Upper lobe of left lung (tissue), 4 donors: Measurements from ENCODE around the gene EXT2.

Source experiments
- POLR2A ChIP-seq, 4 donors: fragments of 450-650 bp; IDR thresholded peaks; one replicate each; pipeline ENCODE4 v1.5.1; 2016 to 2017; ENCODE audit warnings: antibody characterized with exemption in 4 of 4, mild to moderate bottlenecking in 2 of 4
- POLR2AphosphoS5 ChIP-seq, 2 donors: sonication (generic); formaldehyde crosslinking; IDR thresholded peaks; one replicate each; pipeline ENCODE4 v1.5.1; 2017; ENCODE audit warnings: antibody characterized with exemption in 2 of 2
- TF ChIP-seq, protein P1 (sequence below), 6 experiments: fragments of 450-650 bp in 4 of 6; fragments of 200-600 bp in 2 of 6; sonication (generic) in 2 of 6; IDR thresholded peaks; one replicate each; pipeline ENCODE4 v1.5.1; 2016 to 2019; ENCODE audit warnings: antibody characterized with exemption in 6 of 6

DNA sequence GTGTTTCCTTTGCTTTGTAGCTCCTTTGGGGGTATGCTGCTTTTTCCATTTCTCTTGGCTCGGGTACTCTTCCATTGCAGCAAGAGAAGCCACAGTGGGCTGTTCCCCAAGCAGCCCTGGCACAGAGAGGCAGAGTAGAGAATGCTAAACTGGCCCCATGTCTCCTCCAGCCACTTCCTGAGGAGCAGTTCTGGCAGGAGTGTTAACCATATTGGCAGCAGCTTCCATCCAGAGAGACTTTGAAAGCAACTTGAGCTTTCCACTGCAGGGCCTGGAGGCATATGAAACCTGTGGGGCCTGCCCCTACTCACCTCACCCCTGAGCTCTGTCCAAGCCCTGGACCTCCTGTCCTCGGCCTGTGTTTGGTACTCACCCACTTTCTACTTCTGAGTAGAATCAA lies 152.6 kb downstream of the EXT2 start:
- TF ChIP-seq POLR2AphosphoS5 (IDR thresholded peaks at IDR 0.05) (no peak), POLR2A (IDR thresholded peaks at IDR 0.05) (no peak)
- TF ChIP-seq, protein P1, sequence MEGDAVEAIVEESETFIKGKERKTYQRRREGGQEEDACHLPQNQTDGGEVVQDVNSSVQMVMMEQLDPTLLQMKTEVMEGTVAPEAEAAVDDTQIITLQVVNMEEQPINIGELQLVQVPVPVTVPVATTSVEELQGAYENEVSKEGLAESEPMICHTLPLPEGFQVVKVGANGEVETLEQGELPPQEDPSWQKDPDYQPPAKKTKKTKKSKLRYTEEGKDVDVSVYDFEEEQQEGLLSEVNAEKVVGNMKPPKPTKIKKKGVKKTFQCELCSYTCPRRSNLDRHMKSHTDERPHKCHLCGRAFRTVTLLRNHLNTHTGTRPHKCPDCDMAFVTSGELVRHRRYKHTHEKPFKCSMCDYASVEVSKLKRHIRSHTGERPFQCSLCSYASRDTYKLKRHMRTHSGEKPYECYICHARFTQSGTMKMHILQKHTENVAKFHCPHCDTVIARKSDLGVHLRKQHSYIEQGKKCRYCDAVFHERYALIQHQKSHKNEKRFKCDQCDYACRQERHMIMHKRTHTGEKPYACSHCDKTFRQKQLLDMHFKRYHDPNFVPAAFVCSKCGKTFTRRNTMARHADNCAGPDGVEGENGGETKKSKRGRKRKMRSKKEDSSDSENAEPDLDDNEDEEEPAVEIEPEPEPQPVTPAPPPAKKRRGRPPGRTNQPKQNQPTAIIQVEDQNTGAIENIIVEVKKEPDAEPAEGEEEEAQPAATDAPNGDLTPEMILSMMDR (IDR thresholded peaks at IDR 0.05) = no peak
